ENCODE measurements around the gene MBOAT1. TPM values are rescaled to one million over a fixed set of nuclear protein-coding genes. Genes with fewer than 3 reads are reported as not detected.
"Not testable (repeated sequence)": the region's sequence is repeated elsewhere in the genome, so short reads cannot be mapped to it uniquely, and the experiment has no call there.

MBOAT1 gene
- total RNA-seq, 4 donors from 2014 or later: 6.8 to 33.5 (median 25.9) TPM

GRCh38 chr6:20183706-20184105 lies 28.6 kb downstream of the MBOAT1 start:
- no peak for DNase-seq
- H3K9me3 ChIP-seq: no peaks in the 10 kb centered on the region
- no peaks in the 10 kb centered on the region for H3K4me1 ChIP-seq
- H3K27ac ChIP-seq: no peak overlapping the region
- no peaks in the 10 kb centered on the region for H3K36me3 ChIP-seq
- no peak overlapping the region for H3K4me3 ChIP-seq
- TF ChIP-seq POLR2A (IDR thresholded peaks at IDR 0.05) (no peak), CTCF (IDR thresholded peaks at IDR 0.05) (no peak)
- intact Hi-C loops (cut with DNase I; ENCODE audit: low total_unique reads): no loop called here
- no peaks in the 10 kb centered on the region for H3K27me3 ChIP-seq

GRCh38 chr6:20182926-20183521 lies 29.2 kb downstream of the MBOAT1 start:
- Histone ChIP-seq H3K4me1 (no peaks in the 10 kb centered on the region), H3K36me3 (no peaks in the 10 kb centered on the region), H3K9me3 (no peaks in the 10 kb centered on the region), H3K27me3 (no peaks in the 10 kb centered on the region), H3K27ac (no peak overlapping the region), H3K4me3 (no peak overlapping the region)
- no peak for DNase-seq
- intact Hi-C loops (cut with DNase I; ENCODE audit: low total_unique reads): no loop called here
- TF ChIP-seq CTCF (IDR thresholded peaks at IDR 0.05) (no peak), POLR2A (IDR thresholded peaks at IDR 0.05) (no peak)

- H3K27ac ChIP-seq: no peak overlapping the region
- H3K27me3 ChIP-seq: no peaks in the 10 kb centered on the region
- no peak for DNase-seq
- H3K36me3 ChIP-seq: no peaks in the 10 kb centered on the region
- intact Hi-C loops (cut with DNase I; ENCODE audit: low total_unique reads): no loop called here
- TF ChIP-seq POLR2A (IDR thresholded peaks at IDR 0.05) (no peak), CTCF (IDR thresholded peaks at IDR 0.05) (no peak)
- H3K4me3 ChIP-seq: no peak overlapping the region
- H3K4me1 ChIP-seq: no peaks in the 10 kb centered on the region
- H3K9me3 ChIP-seq: no peaks in the 10 kb centered on the region
Observed at GRCh38 chr6:20182069-20182468, 30.2 kb downstream of the MBOAT1 start.

GRCh38 chr6:20180935-20181334 lies 31.3 kb downstream of the MBOAT1 start:
- no peak overlapping the region for H3K4me3 ChIP-seq

GRCh38 chr6:20179287-20180045 lies 32.8 kb downstream of the MBOAT1 start:
- H3K27me3 ChIP-seq; H3K27ac ChIP-seq; H3K36me3 ChIP-seq; intact Hi-C loops (cut with DNase I; ENCODE audit: low total_unique reads); H3K4me1 ChIP-seq; DNase-seq; H3K9me3 ChIP-seq; H3K4me3 ChIP-seq: not testable (repeated sequence)

More at GRCh38 chr6:20180935-20181334, 31.3 kb downstream of the MBOAT1 start:
- TF ChIP-seq POLR2A (IDR thresholded peaks at IDR 0.05): no peak
- TF ChIP-seq CTCF (IDR thresholded peaks at IDR 0.05): no peak
- intact Hi-C loops (cut with DNase I; ENCODE audit: low total_unique reads): no loop called here
- no peak for DNase-seq
- Histone ChIP-seq H3K36me3 (no peaks in the 10 kb centered on the region), H3K9me3 (no peaks in the 10 kb centered on the region), H3K27me3 (no peaks in the 10 kb centered on the region), H3K27ac (no peak overlapping the region), H3K4me1 (no peaks in the 10 kb centered on the region)

All from uterus (tissue), 4 donors.